ENCODE results near the gene METTL15.
A peak's percentile ranks its signal among the peaks of the same experiment; 100 is the strongest.
"Not testable (repeated sequence)": the region's sequence is repeated elsewhere in the genome, so short reads cannot be mapped to it uniquely, and the experiment has no call there.

Gene METTL15

DNA sequence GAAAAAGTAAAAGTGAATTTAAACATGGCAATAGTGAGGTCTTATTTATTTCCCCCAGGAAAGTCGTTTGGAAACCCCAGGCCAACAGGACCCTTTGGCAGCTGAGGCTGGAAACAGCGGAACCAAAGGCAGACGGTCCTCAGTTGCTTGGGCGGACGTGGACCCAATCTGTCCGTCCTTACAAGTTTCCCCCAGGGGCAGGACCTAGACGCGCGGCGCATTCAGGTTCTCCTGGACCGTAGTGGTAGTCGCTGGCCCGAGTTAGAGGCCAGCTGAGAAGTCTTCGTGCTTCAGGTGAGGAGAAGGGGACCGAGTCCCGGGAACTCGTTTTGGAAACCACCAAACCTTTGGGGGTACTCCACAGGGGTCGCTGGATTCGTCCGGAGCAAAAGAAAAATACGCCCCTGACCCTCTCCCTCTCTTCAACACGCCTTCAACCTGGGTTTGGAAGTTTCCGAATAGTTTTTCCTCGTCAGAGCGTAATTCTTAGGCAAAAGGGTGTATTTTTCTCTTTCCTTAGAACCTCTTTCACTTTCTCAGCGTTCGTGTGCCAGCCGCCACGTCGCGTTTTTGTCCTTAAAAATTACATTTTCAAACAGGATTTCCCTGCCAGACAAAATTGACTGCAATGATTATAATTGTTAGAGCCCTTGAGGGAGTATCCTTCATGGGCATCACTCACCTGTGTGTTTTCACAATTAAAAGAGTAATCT lies 2.1 kb downstream of the METTL15 start:
- peak; percentile 80 for DNase-seq (ENCODE audit: low read depth)

DNA sequence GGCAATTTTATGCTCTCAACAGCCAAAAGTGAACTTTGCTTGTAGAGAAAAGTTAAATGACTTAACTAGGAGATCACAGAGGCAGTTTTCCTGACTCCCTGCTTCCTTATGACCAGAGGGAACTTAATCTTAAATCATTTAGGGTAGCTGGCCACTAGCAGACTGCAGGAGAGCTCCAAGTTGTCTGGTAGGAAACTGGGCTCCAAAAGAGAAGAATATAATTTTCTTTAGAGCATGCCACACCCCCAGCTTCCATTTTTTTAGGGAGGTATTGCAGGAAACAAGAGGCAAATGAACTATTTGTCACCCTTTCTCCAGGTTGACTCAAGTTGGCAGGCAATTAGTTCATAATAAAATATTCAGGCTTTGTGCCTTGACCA lies 2.6 kb downstream of the METTL15 start:
- no peak for DNase-seq (ENCODE audit: low read depth)

- DNase-seq (ENCODE audit: low read depth) = no peak
These were observed 5.9 kb downstream of the METTL15 start for GRCh38 chr11:28114116-28114515.

- DNase-seq (ENCODE audit: low read depth) = peak; percentile 29
These were observed 6.5 kb downstream of the METTL15 start for GRCh38 chr11:28114731-28115130.

DNA sequence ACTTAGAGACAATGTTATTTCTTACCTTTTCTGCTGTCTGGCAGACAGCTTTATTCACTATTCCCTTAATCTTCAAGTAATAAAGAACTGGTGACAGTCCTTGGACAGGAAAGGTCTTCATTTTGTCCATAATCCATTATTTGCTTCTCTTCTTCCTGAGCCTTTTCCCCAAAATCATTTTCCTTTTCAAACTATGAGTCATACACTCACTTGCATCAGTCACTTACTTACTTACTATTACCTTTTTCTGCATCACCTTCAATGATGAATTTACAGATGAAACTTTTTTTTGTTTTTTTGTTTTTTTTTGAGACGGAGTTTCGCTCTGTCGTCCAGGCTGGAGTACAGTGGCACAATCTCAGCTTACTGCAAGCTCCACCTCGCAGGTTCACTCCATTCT lies 9.5 kb downstream of the METTL15 start:
- no peak for DNase-seq (ENCODE audit: low read depth)

DNA sequence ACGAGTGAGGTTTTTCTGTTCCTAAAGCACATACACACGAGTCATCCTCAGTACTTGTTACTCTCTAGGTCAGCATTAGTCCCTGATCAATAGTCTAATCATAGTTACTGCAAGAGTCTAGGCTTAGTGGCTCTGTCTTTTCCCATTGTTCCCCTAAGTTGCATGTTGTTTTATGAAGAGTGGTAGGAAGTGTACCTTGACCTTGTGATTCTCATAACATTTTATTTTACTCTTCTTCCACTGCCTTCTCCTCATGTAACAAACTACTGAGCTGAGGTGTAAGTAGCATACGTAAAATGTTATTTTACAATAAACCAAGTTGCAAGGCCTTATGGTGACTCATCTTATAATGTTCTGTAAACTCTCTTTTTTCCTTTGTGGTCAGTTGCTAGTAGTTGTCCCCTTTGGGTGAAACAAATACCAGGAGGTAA lies 15.0 kb downstream of the METTL15 start:
- DNase-seq (ENCODE audit: low read depth) = peak; percentile 64

GRCh38 chr11:28132548-28132947 lies 24.4 kb downstream of the METTL15 start:
- DNase-seq (ENCODE audit: low read depth) = peak; percentile 50

GRCh38 chr11:28133146-28133545 lies 25.0 kb downstream of the METTL15 start:
- DNase-seq (ENCODE audit: low read depth) = no peak

- not testable (repeated sequence) for DNase-seq (ENCODE audit: low read depth)
These were observed 28.0 kb downstream of the METTL15 start for GRCh38 chr11:28136157-28136556.

GRCh38 chr11:28137366-28137765 lies 29.2 kb downstream of the METTL15 start:
- DNase-seq (ENCODE audit: low read depth) = no peak

GRCh38 chr11:28137832-28138231 lies 29.6 kb downstream of the METTL15 start:
- peak; percentile 35 for DNase-seq (ENCODE audit: low read depth)

DNA sequence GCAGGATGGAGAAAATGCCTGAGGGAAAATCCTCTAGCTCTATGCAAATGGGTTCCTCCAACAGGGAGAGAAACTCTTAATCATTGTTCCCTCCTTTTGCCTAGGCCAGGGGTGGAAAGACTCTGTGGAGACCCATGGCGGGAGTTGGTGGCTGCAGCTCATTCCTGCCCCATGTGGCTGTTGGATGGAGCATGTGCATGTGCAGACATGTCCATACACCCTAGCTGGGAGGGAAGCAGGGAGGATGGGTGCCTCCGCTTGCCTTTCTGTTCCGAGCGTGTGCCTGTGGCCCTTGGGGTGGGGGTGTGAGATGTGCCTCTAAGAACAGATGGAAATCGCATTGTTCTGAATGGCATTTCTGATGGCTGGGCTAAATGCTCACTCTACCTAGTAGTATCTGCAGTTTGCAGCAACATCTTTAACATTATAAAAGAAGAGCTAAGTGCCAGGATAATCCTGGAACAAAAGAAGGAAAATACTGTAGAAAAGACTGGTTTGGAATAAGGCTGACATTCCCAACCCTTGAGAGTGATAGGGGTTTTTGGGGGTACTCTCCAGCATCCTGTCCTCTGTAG lies 31.7 kb downstream of the METTL15 start:
- DNase-seq (ENCODE audit: low read depth) = no peak

DNA sequence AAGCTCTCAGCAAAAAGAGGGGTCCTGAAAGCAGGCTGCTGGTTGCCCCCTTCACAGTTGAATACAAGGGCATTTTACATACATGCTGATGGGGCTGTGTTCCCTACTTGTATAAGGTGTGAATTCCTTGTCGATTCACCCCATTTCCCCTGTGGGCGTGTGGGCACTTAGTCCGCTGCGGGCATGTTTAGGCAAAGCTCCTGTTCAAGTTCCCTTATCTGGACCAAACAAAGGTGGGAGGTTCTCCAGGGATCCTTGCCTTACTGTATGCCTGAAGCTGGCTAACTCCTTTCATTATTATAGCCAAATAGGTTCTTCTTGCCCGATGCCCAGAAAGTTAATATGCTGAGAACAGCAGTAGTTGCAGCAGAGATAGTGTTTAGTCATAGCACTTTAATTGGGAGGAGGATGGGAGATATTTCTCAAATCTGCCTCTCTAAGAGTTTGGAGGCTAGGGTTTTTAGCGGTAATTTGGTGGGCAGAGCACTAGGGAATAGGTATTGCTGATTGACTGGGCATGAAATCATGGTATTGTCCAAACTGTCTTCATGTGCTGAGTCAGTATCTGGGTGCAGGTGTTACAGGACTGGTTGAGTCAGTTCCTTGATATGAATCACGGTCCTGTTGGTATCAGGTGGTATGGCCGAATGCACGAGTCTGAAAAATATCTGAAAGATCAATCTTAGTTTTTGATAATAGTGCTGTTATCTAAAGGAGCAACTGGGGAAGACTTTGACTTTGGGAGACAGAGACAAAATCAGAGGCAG lies 32.7 kb downstream of the METTL15 start:
- DNase-seq (ENCODE audit: low read depth) = no peak

GRCh38 chr11:28142724-28143123 lies 34.5 kb downstream of the METTL15 start:
- peak; percentile 13 for DNase-seq (ENCODE audit: low read depth)

GRCh38 chr11:28144808-28145207 lies 36.6 kb downstream of the METTL15 start:
- peak; percentile 18 for DNase-seq (ENCODE audit: low read depth)

DNA sequence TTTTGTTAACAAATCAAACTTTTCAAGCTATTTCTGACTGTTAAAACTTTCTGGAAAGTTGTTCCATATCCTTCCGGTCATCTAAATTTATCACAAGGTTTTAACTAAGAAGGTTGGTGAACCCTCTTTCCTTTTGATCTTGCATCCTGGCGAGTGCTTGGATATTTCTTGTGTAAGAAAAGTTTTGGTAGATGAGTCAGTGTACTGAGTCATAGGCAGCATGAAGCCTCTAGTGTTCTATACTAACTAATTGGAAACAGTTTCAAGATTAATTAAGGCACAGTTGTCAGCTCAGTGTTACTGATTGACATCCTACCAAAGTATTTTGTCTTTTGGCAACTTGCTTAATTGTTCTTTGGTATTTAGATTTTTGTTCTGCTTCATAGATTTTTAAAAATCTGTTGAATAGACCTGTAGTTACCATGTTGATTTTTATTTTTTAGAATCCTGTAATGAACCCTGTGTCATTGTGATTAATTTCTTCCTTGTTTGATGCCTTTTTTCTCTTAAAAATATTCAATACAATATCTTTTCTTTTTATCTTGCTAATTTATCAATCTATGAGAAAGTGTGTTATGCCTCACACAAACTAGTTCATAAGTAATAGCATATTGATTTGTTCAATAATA lies 38.0 kb downstream of the METTL15 start:
- DNase-seq (ENCODE audit: low read depth) = peak; percentile 88

GRCh38 chr11:28152743-28153142 lies 44.6 kb downstream of the METTL15 start:
- no peak for DNase-seq (ENCODE audit: low read depth)

DNA sequence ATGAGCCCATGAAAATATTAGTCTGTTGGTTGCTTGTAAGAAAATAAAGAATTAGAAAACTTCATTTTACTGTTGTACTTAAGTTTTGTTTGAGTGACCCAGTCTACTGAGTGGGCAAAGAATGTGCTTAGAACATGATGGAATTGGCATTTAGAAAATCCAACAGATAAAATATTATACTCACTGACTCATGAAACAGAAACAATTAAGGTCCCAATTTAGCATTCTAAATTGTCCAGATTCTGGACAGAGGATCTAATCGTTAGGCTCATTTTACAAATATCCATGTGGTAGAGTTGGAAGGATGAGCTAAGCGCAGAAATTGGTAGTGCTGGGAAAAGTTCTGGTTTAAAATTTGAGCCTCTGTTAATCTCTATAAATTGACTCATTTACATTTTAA lies 45.4 kb downstream of the METTL15 start:
- DNase-seq (ENCODE audit: low read depth) = no peak

GRCh38 chr11:28168718-28169117 lies 60.5 kb downstream of the METTL15 start:
- no peak for DNase-seq (ENCODE audit: low read depth)

DNA sequence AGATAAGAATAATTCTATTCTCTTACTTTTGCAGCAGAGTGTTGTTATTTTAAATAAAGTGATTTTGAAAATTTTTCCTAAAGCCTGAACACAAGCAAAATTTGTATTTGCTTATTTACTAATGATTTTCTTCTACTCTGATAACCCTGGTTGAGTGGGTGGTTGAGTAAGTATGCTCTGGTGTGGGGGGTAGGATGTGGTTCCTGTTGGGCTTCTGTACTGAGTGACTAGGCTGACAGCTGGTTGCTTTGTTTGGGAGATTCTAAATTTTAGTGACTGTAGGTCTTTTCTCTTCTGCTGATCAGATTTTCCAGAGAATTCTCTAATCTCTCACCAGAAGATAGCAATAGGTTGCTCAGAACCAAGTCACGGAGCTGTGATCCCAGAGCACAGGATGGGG lies 61.6 kb downstream of the METTL15 start:
- peak; percentile 74 for DNase-seq (ENCODE audit: low read depth)

DNA sequence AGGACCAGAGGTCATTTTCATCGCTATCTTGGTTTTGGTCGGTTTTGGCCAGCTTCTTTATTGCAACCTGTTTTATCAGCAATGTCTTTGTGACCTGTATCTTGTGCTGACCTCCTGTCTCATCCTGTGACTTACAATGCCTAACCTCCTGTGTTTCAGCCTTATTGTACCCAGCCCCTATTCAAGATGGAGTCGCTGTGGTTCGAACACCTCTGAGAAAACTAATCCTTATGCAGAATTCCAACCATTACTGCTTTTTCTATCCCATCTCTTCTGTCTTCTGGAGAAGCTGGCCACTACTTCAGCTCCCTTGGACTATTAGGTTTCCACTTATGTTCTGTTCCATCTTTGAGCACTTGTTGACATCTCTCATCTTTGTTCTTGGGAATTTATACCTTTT lies 62.6 kb downstream of the METTL15 start:
- no peak for DNase-seq (ENCODE audit: low read depth)

GRCh38 chr11:28176351-28176750 lies 68.2 kb downstream of the METTL15 start:
- no peak for DNase-seq (ENCODE audit: low read depth)

- no peak for DNase-seq (ENCODE audit: low read depth)
These were observed 87.3 kb downstream of the METTL15 start for GRCh38 chr11:28195449-28195848.

Data from amniotic epithelial cell (primary cell).